ENCODE results near the gene DEPDC5. TPM values are rescaled to one million over a fixed set of nuclear protein-coding genes. Genes with fewer than 3 reads are reported as not detected.

The DEPDC5 gene
- total RNA-seq, 3 donors from 2014 or later: 13.6 to 20.0 (median 16.1) TPM

- intact Hi-C loops (cut with DNase I; ENCODE audit: low total_unique reads): no loop called here
- Histone ChIP-seq H3K27ac (no peak overlapping the region), H3K27me3 (no peaks in the 10 kb centered on the region), H3K4me1 (no peaks in the 10 kb centered on the region), H3K36me3 (no peaks in the 10 kb centered on the region), H3K9me3 (no peaks in the 10 kb centered on the region), H3K4me3 (no peak overlapping the region)
- no peak for DNase-seq (ENCODE audit: low spot score in 2 of 2)
- TF ChIP-seq POLR2AphosphoS5 (IDR thresholded peaks at IDR 0.05) (no peak), POLR2A (IDR thresholded peaks at IDR 0.05) (no peak)
- TF ChIP-seq, protein P1, sequence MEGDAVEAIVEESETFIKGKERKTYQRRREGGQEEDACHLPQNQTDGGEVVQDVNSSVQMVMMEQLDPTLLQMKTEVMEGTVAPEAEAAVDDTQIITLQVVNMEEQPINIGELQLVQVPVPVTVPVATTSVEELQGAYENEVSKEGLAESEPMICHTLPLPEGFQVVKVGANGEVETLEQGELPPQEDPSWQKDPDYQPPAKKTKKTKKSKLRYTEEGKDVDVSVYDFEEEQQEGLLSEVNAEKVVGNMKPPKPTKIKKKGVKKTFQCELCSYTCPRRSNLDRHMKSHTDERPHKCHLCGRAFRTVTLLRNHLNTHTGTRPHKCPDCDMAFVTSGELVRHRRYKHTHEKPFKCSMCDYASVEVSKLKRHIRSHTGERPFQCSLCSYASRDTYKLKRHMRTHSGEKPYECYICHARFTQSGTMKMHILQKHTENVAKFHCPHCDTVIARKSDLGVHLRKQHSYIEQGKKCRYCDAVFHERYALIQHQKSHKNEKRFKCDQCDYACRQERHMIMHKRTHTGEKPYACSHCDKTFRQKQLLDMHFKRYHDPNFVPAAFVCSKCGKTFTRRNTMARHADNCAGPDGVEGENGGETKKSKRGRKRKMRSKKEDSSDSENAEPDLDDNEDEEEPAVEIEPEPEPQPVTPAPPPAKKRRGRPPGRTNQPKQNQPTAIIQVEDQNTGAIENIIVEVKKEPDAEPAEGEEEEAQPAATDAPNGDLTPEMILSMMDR (IDR thresholded peaks at IDR 0.05): no peak
These were observed 121.0 kb downstream of the DEPDC5 start for GRCh38 chr22:31874821-31875220.

GRCh38 chr22:31876156-31876920 lies 122.5 kb downstream of the DEPDC5 start:
- no peaks in the 10 kb centered on the region for H3K36me3 ChIP-seq
- intact Hi-C loops (cut with DNase I; ENCODE audit: low total_unique reads): no loop called here
- DNase-seq (ENCODE audit: low spot score in 2 of 2): no peak

DNA sequence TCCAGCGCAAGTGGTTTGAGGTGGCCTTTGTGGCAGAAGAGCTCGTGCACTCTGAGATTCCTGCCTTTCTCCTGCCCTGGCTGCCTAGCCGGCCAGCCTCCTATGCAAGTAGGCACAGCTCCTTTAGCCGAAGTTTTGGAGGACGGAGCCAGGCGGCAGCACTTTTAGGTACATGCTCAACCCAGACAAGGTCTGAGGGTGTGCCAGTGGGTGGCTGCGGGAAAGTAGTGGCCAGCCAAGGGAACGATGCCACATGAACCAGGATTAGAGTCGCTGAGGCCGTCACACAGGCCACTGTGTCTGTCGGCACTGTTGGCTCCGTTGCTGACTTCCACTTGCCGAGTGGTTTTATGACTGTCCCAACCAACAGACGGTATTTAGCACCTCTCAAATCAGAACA lies 125.8 kb downstream of the DEPDC5 start:
- intact Hi-C loops (cut with DNase I; ENCODE audit: low total_unique reads): no loop called here
- H3K27me3 ChIP-seq: no peaks in the 10 kb centered on the region
- H3K27ac ChIP-seq: no peak overlapping the region
- no peak overlapping the region for H3K4me3 ChIP-seq
- no peak for DNase-seq (ENCODE audit: low spot score in 2 of 2)
- TF ChIP-seq POLR2A (IDR thresholded peaks at IDR 0.05): no peak
- no peak for TF ChIP-seq POLR2AphosphoS5 (IDR thresholded peaks at IDR 0.05)
- TF ChIP-seq, protein P1 (IDR thresholded peaks at IDR 0.05): no peak
- no peaks in the 10 kb centered on the region for H3K4me1 ChIP-seq
- no peaks in the 10 kb centered on the region for H3K36me3 ChIP-seq
- no peaks in the 10 kb centered on the region for H3K9me3 ChIP-seq

More at GRCh38 chr22:31876156-31876920, 122.5 kb downstream of the DEPDC5 start:
- Histone ChIP-seq H3K9me3 (no peaks in the 10 kb centered on the region), H3K27ac (no peak overlapping the region), H3K27me3 (no peaks in the 10 kb centered on the region), H3K4me1 (no peaks in the 10 kb centered on the region), H3K4me3 (no peak overlapping the region)
- no peak for TF ChIP-seq POLR2A (IDR thresholded peaks at IDR 0.05)
- TF ChIP-seq, protein P1 (IDR thresholded peaks at IDR 0.05): no peak
- TF ChIP-seq POLR2AphosphoS5 (IDR thresholded peaks at IDR 0.05): no peak

GRCh38 chr22:31881200-31881599 lies 127.4 kb downstream of the DEPDC5 start:
- Histone ChIP-seq H3K36me3 (no peaks in the 10 kb centered on the region), H3K4me1 (no peaks in the 10 kb centered on the region), H3K9me3 (no peaks in the 10 kb centered on the region), H3K27ac (no peak overlapping the region), H3K27me3 (no peaks in the 10 kb centered on the region), H3K4me3 (no peak overlapping the region)
- TF ChIP-seq POLR2AphosphoS5 (IDR thresholded peaks at IDR 0.05) (no peak), POLR2A (IDR thresholded peaks at IDR 0.05) (no peak)
- TF ChIP-seq, protein P1 (IDR thresholded peaks at IDR 0.05): no peak
- intact Hi-C loops (cut with DNase I; ENCODE audit: low total_unique reads): no loop called here
- DNase-seq (ENCODE audit: low spot score in 2 of 2): no peak

DNA sequence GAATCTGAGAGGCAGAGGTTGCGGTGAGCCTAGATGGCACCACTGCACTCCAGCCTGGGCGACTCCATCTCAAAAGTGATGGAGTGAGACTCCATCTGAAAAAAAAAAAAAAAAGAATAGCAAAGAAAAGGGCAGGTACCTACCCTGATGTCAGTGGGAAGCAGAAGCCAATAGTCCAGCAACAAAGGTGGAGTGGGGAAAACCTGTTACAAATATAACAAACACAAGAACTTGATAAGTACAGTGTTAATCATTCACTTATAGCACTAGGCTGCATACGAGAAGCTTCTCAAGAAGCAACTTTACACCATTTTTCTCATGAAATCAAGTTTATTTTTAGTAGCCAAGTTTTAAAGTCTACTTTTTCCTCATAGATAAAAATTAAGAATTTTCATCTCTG lies 128.0 kb downstream of the DEPDC5 start:
- Histone ChIP-seq H3K9me3 (no peaks in the 10 kb centered on the region), H3K4me3 (no peak overlapping the region), H3K4me1 (no peaks in the 10 kb centered on the region), H3K27me3 (no peaks in the 10 kb centered on the region), H3K36me3 (no peaks in the 10 kb centered on the region), H3K27ac (no peak overlapping the region)
- intact Hi-C loops (cut with DNase I; ENCODE audit: low total_unique reads): no loop called here
- DNase-seq (ENCODE audit: low spot score in 2 of 2): no peak
- no peak for TF ChIP-seq POLR2AphosphoS5 (IDR thresholded peaks at IDR 0.05)
- no peak for TF ChIP-seq POLR2A (IDR thresholded peaks at IDR 0.05)
- TF ChIP-seq, protein P1 (IDR thresholded peaks at IDR 0.05): no peak

Measured in breast epithelium (tissue), 4 donors.